ENCODE measurements around the gene HOXB5.

HOXB5 gene

DNA sequence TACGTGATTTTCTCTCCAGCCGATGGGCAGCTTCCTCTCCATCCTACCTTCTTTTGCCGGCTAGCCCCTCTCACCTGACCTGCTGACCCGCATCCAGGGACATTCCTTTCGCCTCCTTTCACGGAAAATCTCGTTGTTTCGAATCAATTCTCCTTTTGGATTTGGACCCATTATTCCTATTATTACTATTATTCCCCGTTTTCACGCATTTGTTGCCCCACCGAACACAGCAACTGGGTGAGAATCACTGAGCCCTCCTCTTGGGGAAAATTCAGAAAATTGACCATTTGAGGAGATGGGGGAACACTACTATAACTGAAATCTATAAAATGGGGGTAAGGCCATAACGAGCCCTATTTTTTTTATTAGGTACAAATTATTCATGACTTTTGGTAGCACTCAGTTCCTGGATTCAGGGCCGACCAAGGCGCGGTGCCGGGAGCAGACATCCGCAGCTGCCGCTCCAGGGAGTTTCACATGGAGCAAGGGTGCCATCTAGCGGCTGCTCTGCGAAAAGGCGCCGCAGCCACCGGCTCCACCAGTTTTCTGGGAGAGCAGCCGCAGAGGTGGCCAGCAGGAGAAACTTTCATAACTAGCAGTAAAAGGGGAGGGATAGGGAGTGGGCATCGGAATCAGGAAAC lies 24.8 kb upstream of the HOXB5 start:
- H3K4me3 ChIP-seq (ENCODE audit: low read depth, low read length): no peak overlapping the region
- no peak overlapping the region for H3K9ac ChIP-seq
- no peak overlapping the region for H3K27ac ChIP-seq

DNA sequence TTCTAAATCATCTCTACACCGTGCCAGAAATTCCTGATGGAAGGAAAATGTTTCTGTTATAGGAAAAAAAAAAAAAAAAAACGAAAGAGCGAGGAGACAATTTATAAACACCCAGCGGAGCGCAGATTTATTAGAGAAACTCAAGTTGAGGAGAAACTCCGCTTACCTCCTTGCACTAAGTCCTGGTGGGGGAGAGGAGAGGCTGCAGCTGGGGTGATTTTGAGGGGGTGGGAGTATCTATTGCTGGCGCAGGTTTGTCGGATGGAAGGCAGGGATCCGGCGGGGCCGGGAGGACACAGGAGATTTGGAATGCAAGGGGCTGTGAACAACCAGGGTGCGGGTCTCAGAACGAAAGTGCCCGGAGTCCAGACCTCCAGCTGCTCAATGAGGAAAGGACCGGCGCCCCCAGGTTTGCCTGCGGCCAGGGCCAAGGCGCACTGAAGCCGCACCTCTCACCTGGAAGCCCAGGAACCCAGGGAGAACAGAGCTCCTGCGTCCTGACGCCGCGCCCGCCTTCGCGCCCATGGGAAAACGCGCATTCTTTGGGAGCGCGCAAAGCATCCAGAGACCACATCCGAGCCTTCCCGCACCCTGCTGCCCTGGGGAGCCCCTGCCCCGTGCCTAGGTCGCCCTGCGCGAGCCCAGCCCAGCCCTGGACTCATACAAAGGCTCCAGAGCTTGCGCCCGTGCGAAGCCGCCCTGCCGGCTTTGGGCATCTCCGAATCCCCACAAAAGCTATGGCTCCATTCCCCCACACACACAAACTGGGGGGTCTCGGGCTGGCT lies 24.1 kb upstream of the HOXB5 start:
- Histone ChIP-seq H3K27me3 (ENCODE audit: control insufficient read depth, insufficient read depth, low read length) (peaks cover 28% of the 10 kb centered on the region), H3K9ac (no peak overlapping the region), H3K27ac (no peak overlapping the region), H2AFZ (no peak overlapping the region), H3K4me1 (no peaks in the 10 kb centered on the region), H3K9me3 (ENCODE audit: control insufficient read depth, low read length) (no peaks in the 10 kb centered on the region), H3K4me2 (ENCODE audit: low read length) (no peak overlapping the region), H3K36me3 (ENCODE audit: control insufficient read depth, insufficient read depth, low read length) (no peaks in the 10 kb centered on the region), H3K79me2 (no peaks in the 10 kb centered on the region), H3K4me3 (ENCODE audit: low read depth, low read length) (no peak overlapping the region)
- TF ChIP-seq, protein P1, sequence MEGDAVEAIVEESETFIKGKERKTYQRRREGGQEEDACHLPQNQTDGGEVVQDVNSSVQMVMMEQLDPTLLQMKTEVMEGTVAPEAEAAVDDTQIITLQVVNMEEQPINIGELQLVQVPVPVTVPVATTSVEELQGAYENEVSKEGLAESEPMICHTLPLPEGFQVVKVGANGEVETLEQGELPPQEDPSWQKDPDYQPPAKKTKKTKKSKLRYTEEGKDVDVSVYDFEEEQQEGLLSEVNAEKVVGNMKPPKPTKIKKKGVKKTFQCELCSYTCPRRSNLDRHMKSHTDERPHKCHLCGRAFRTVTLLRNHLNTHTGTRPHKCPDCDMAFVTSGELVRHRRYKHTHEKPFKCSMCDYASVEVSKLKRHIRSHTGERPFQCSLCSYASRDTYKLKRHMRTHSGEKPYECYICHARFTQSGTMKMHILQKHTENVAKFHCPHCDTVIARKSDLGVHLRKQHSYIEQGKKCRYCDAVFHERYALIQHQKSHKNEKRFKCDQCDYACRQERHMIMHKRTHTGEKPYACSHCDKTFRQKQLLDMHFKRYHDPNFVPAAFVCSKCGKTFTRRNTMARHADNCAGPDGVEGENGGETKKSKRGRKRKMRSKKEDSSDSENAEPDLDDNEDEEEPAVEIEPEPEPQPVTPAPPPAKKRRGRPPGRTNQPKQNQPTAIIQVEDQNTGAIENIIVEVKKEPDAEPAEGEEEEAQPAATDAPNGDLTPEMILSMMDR (IDR thresholded peaks at IDR 0.05): no peak

More for the DNA sequence above, 24.8 kb upstream of the HOXB5 start:
- Histone ChIP-seq H3K4me1 (no peaks in the 10 kb centered on the region), H3K79me2 (no peaks in the 10 kb centered on the region), H2AFZ (no peak overlapping the region), H3K27me3 (ENCODE audit: control insufficient read depth, insufficient read depth, low read length) (peaks cover 25% of the 10 kb centered on the region), H3K4me2 (ENCODE audit: low read length) (no peak overlapping the region), H3K9me3 (ENCODE audit: control insufficient read depth, low read length) (no peaks in the 10 kb centered on the region), H3K36me3 (ENCODE audit: control insufficient read depth, insufficient read depth, low read length) (no peaks in the 10 kb centered on the region)
- TF ChIP-seq, protein P1 (IDR thresholded peaks at IDR 0.05): peak; percentile 97

DNA sequence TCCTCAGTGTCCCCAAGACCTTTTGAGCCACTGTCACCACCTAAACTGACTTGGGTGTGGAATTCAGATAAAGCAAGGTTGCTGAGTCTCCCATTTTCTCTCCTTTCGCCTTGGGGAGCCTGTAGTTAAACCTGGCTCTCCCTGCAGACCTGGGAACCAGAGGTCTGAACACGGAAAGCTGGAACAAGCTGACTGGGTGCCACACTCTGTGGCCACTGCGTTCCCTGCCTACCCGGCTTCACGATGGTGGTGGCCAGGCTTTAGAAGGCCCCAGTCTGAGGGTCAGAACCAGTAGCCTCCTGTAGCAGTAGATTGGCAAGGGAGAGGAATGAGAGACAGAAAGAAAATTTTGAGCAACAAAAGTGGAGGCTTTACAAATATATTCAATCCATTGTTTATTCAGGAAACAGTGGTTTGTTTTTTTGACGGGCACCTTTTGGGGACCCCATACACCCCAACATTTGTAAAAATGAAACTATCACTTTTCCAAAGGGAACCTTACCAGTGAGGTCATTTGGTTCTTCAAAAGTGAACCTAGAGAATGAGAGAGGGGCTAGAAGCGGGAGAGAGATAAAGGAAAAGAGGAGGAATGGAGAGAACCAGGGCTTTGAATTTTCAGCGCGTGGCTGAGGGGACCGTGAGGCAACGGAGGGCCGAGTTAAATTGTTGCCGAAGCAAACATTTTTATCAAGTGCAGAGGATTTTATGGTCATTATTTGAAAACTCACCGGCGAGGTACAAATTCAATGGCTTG lies 23.3 kb upstream of the HOXB5 start:
- no peak overlapping the region for H3K4me2 ChIP-seq (ENCODE audit: low read length)
- H3K9me3 ChIP-seq (ENCODE audit: control insufficient read depth, low read length): no peaks in the 10 kb centered on the region
- no peak overlapping the region for H2AFZ ChIP-seq
- peaks cover 27% of the 10 kb centered on the region for H3K27me3 ChIP-seq (ENCODE audit: control insufficient read depth, insufficient read depth, low read length)
- no peaks in the 10 kb centered on the region for H3K36me3 ChIP-seq (ENCODE audit: control insufficient read depth, insufficient read depth, low read length)
- no peak overlapping the region for H3K4me3 ChIP-seq (ENCODE audit: low read depth, low read length)
- H3K9ac ChIP-seq: no peak overlapping the region
- no peak overlapping the region for H3K27ac ChIP-seq
- no peaks in the 10 kb centered on the region for H3K79me2 ChIP-seq
- TF ChIP-seq, protein P1 (IDR thresholded peaks at IDR 0.05): no peak
- H3K4me1 ChIP-seq: no peaks in the 10 kb centered on the region

DNA sequence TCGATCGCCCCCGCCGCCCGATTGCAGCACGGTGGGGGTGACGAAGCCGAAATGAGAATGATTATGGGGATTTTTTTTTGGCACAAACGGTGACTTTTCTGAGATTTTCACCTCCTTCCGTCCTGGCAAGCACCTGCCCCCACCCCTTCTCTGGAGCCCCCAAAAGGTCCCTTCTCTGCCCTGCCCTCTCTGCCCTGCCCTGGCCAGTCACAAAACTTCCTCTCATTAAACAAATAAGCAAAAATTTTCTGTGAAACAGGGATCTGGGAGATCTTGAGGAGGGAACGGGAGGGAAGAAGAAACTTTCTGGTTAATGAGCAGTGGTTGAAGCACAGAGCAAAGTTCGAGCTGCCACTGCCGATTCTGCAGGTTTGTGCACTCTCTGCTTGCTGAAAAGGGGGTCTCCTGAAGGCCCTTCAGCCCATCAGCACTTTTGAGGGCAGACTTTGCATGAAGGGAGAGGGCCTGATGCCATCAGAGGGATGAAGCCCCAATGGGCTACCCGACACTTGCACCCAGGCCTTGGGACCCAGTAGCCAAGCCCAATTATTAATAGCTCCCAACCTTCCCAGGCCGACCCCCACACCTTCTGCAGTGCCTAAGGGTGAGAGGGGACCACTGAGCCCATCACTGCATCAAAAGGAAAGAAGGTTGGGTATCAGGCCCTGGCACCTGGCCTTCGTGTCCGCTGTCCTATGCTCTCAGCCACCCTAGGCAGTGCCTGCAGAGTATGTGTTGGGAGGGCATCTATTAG lies 22.6 kb upstream of the HOXB5 start:
- H3K9ac ChIP-seq: no peak overlapping the region
- no peak overlapping the region for H3K4me2 ChIP-seq (ENCODE audit: low read length)
- TF ChIP-seq, protein P1 (IDR thresholded peaks at IDR 0.05): no peak
- H3K79me2 ChIP-seq: no peaks in the 10 kb centered on the region
- H3K9me3 ChIP-seq (ENCODE audit: control insufficient read depth, low read length): no peaks in the 10 kb centered on the region
- H3K36me3 ChIP-seq (ENCODE audit: control insufficient read depth, insufficient read depth, low read length): no peaks in the 10 kb centered on the region
- H3K4me3 ChIP-seq (ENCODE audit: low read depth, low read length): no peak overlapping the region
- peaks cover 27% of the 10 kb centered on the region for H3K27me3 ChIP-seq (ENCODE audit: control insufficient read depth, insufficient read depth, low read length)
- no peak overlapping the region for H3K27ac ChIP-seq
- no peaks in the 10 kb centered on the region for H3K4me1 ChIP-seq
- no peak overlapping the region for H2AFZ ChIP-seq

All from parathyroid adenoma (tissue), 2 donors.